Measurements from ENCODE around the gene KAT7.

KAT7 gene

GRCh38 chr17:49760932-49761558, 27.4 kb upstream of the KAT7 start:
- DNase-seq (ENCODE audit: low read depth, low spot score), result no peak

- DNase-seq (ENCODE audit: low read depth, low spot score), result no peak
Measured at GRCh38 chr17:49762151-49762941, 26.1 kb upstream of the KAT7 start.

GRCh38 chr17:49763735-49764558, 24.5 kb upstream of the KAT7 start, which contains the start of gene FAM117A:
FAM117A (minus strand) TSS chr17:49764131; CDS start chr17:49764087, 44 bp downstream.
- peak; percentile 91 for DNase-seq (ENCODE audit: low read depth, low spot score)

- no peak for DNase-seq (ENCODE audit: low read depth, low spot score)
Measured at GRCh38 chr17:49764559-49765180, 23.8 kb upstream of the KAT7 start.

- no peak for DNase-seq (ENCODE audit: low read depth, low spot score)
Measured at GRCh38 chr17:49766918-49767530, 21.5 kb upstream of the KAT7 start.

- DNase-seq (ENCODE audit: low read depth, low spot score), result no peak
Measured at GRCh38 chr17:49775546-49776260, 12.8 kb upstream of the KAT7 start.

- DNase-seq (ENCODE audit: low read depth, low spot score), result no peak
Measured at GRCh38 chr17:49776551-49777300, 11.8 kb upstream of the KAT7 start.

- no peak for DNase-seq (ENCODE audit: low read depth, low spot score)
Measured at GRCh38 chr17:49777563-49777962, 10.9 kb upstream of the KAT7 start.

- DNase-seq (ENCODE audit: low read depth, low spot score), result no peak
Measured at GRCh38 chr17:49779156-49779738, 9.2 kb upstream of the KAT7 start.

GRCh38 chr17:49779739-49780231, 8.7 kb upstream of the KAT7 start:
- DNase-seq (ENCODE audit: low read depth, low spot score), result no peak

GRCh38 chr17:49783071-49783715, 5.3 kb upstream of the KAT7 start:
- no peak for DNase-seq (ENCODE audit: low read depth, low spot score)

- DNase-seq (ENCODE audit: low read depth, low spot score), result no peak
Measured at GRCh38 chr17:49783791-49784190, 4.7 kb upstream of the KAT7 start.

GRCh38 chr17:49784636-49785035, 3.8 kb upstream of the KAT7 start:
- no peak for DNase-seq (ENCODE audit: low read depth, low spot score)

- peak; percentile 15 for DNase-seq (ENCODE audit: low read depth, low spot score)
Measured at GRCh38 chr17:49787884-49788477, 500 bp upstream of the KAT7 start.

- DNase-seq (ENCODE audit: low read depth, low spot score), result no peak
Measured at GRCh38 chr17:49789243-49789578, 730 bp downstream of the KAT7 start.

- no peak for DNase-seq (ENCODE audit: low read depth, low spot score)
Measured at GRCh38 chr17:49793309-49793708, 4.8 kb downstream of the KAT7 start.

- no peak for DNase-seq (ENCODE audit: low read depth, low spot score)
Measured at GRCh38 chr17:49795372-49795771, 6.9 kb downstream of the KAT7 start.

- DNase-seq (ENCODE audit: low read depth, low spot score), result no peak
Measured at GRCh38 chr17:49798182-49798581, 9.7 kb downstream of the KAT7 start.

- no peak for DNase-seq (ENCODE audit: low read depth, low spot score)
Measured at GRCh38 chr17:49798738-49799137, 10.3 kb downstream of the KAT7 start.
